Epithelial cell of prostate (primary cell): ENCODE measurements around the gene COMMD9.
"Not testable (repeated sequence)": the region's sequence is repeated elsewhere in the genome, so short reads cannot be mapped to it uniquely, and the experiment has no call there.

Experiments
- DNase-seq: peaks from one replicate; pipeline ENCODE4 v3.0.0-alpha.2; 2011; ENCODE audit warnings: low read depth, low spot score
- H3K27ac ChIP-seq: fragments of 450-650 bp; 2 replicates; pipeline ENCODE4 v1.5.1; 2017; ENCODE audit warnings: mild to moderate bottlenecking

Gene COMMD9

DNA sequence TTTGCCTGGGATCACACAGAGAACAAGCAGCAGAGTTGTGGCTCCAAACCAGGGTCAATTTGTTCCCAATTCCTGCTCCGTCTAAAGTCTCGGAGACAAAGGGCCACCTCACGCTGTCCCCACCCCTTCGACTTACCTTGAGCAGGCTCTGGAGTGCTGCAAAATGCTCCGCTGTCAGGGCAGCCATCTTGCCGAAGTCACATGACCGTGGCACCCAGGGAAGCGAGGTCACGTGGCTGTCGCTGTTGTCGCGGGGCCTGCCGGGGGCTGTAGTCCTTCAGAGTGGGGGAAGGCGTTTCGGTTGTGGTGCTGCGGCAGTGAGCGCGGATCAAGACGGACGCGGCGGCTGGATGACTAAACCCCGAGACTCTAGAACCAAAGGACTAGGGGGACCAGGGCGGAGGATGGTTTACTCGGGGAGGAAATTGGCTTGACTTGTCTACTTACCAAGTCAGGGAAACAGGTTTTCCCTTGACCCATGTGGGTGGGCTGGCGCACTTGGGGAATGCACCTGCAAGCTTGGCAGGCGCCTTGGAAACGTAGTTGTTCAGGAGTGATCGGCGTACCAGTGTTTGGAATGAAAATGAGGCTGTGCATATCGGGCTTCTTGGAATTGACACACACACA lies at the start of gene COMMD9:
COMMD9 (minus strand) TSS at position 199 of the 627 bp plus-strand sequence; CDS start at position 187, 12 bp downstream.
- peak; percentile 81 for DNase-seq
- peak within 1 kb of the TSS; percentile 13 for H3K27ac ChIP-seq

DNA sequence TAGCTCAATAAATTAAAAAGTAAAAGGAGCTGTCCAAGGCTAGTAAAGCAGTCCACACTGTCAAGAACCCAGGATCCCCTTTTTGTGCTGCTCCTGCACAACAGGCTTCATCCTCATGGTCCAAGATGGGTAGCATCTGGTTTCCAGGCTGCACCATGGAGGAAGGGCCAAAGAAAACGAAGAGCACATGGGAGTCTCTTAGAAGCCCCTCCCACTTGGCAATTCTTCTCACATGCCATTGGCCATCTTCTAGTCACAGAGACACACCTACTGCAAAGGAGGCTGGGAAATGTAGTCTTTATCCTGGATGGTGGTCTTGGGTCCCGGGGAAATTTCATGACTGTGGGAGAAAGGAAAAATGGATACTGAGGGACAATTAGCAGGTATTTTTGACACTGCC lies 44.7 kb upstream of the COMMD9 start:
- peak overlapping the region; percentile 65 for H3K27ac ChIP-seq

DNA sequence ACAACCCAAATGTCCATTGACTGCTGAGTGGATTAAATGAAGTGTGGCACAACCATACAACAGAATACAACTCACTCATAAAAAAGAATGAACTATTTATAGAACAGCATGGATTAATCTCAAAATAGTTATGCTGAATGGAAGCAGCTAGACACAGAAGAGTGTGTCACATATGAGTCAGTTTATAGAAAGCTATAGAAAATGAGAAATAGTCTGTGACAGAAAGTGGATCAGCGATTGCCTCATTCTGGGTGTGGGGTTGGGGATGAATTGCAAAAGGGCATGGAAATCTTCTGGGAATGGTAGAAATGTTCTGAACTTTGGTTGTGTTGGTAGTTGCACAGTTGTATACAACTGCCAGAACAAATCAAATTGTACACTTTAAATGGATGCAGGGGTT lies 44.2 kb upstream of the COMMD9 start:
- peak; percentile 27 for DNase-seq
- H3K27ac ChIP-seq, result peak overlapping the region; percentile 65

More for the DNA sequence above, 44.7 kb upstream of the COMMD9 start:
- no peak for DNase-seq

DNA sequence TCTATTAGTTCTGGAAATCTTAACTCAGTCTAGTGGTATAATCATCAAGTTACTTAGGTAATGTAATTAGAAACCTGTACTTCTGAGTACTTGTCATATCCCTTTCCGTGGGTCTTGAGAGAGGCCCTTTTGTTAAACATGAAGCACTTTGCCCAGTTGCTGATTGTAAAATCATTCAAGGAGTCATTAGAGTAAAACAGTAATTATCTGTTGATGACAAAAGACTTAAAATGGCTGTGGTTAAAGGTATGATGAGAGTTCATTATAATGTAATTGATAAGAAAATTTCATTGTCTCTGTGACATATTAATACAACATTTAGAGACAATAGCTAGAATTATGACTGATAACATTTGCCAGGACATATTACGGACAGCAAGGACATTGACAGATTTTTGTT lies 41.2 kb upstream of the COMMD9 start:
- no peak for DNase-seq

DNA sequence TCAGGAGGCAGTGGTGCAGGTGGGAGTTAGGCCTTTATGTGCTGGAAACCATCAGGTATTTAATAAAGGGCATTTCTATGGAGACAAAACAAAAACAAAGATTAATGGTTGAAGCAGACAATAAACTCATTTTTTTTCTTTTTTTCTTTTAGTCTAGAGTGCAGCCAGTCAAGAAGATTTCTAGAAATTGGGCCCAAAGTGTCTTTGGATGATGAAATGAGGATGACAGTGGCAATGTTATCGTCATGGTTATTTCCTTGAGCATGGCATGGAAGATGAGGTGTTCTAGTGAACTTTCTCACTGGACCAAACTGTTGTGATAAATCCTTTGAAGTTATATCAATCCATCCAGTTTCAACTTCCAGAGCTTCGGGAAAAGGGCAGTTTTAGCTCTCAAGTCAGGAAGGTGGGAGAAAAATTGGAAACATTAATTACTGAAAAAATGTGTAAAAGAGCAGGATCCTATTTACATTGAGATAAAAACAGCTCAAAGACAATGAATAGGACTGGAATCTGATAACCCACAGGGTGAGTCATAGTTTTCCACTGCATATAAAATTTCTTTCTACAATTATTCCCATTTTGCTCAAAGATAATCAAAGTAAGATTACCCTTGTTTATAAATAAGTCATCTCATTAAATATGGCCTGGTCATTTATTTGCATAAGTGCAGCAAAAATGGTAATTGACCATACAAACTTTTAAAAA lies 39.9 kb upstream of the COMMD9 start:
- no peak for DNase-seq
- no peak overlapping the region for H3K27ac ChIP-seq

More for the DNA sequence above, 41.2 kb upstream of the COMMD9 start:
- H3K27ac ChIP-seq, result no peak overlapping the region

DNA sequence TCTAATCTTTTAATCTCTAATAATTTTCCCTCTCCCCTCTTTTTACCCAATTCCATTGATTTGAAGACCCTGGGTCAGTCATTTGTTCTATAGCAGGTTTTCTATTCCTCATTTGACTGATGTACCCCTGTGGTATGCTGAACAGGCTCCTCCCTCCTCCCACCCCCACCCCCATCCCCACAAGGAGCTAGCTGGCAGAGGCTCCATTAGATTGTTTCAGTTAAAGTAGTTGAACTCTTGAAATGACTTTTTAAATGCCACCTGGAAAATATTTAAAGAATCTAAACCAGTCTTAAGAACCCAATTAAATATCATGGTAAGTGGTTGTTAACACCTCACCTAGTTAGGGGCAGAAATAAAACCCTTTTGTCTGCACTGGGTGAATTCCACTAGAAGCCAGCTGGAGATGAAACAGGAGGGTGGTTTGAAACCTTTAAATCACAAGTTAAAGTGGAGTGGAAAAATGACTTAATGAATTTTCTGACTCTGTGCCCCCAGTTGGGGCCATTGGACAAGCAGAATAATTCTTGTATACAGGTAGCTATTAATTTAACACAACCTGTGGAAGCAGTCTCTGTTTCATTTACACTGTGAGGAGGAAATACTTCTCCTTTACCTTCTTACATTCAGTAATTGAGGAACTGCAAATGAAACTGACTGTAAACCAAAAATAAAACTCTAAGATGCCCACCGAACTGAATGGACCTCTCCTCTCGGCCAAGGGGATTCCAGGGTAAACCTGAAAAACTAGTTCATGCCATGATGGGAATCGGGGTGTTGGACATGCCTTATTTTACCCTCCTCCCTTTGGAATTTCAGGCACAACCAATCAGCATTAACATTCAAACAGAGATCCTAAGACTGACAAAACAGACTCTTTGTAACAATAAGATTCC lies 37.5 kb upstream of the COMMD9 start:
- no peak overlapping the region for H3K27ac ChIP-seq
- no peak for DNase-seq

DNA sequence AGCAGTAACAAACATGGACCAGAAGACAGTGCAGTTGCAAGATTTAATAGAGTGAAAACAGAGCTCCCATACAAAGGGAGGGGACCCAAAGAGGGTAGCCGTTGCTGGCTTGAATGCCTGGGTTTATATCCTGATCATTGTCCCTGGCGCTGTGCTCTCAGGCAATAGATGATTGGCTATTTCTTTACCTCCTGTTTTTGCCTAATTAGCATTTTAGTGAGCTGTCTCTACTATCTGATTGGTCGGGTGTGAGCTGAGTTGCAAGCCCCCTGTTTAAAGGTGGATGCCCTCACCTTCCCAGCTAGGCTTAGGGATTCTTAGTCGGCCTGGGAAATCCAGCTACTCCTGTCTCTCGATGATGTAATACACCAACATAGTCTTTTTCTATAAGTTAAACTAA lies 36.2 kb upstream of the COMMD9 start:
- not testable (repeated sequence) for DNase-seq, H3K27ac ChIP-seq

DNA sequence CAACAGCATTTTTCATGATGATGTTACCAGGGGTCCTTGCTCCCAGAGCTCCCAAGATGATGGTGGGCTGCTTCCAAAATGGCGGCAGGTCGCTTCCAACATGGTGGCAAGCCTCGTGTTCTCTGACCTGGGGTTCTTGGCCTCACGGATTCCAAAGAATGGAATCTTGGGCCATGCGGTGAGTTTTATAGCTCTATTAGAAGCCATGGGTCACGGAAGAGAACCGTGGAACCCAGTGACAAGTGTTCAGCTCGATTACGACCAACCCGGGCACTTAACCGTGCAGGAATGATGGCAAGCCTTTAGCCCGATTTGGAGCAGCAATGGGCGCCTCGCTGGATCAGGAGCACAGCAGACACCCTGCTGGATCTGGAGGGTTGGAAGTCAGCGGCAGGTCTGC lies 35.7 kb upstream of the COMMD9 start:
- not testable (repeated sequence) for H3K27ac ChIP-seq, DNase-seq

DNA sequence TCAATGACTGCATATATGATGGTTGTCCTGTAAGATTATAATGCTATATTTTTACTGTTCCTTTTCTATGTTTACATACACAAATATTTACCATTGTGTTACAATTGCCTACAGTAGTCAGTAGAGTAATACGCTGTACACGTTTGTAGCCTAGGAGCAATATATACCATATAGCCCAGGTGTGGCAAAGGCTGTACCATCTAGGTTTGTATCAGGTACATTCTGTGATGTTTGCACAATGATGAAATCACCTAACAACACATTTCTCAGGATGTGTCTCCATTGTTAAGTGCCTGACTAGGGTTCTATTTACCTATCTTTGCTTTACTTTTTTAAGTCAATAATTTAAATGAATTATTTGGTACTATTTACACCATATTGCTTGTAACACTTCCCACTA lies 28.8 kb upstream of the COMMD9 start:
- DNase-seq, result no peak
- peak overlapping the region; percentile 5 for H3K27ac ChIP-seq

DNA sequence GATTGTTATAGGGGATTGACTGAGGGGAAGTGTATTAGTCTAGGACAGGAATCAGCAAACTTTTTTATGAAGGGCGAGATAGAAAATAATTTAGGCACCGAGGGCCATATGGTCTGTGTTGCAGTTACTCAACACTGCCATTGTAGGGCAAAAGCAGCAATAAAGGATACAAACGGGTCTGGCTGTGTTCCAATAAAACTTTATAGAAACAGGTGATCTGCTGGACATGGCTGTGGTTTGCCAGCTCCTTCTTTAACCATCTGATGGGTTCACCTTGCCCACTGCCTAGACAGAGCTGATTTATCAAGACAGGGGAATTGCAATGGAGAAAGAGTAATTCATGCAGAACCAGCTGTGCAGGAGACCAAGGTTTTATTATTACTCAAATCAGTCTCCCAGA lies 26.8 kb upstream of the COMMD9 start:
- no peak for DNase-seq
- no peak overlapping the region for H3K27ac ChIP-seq

DNA sequence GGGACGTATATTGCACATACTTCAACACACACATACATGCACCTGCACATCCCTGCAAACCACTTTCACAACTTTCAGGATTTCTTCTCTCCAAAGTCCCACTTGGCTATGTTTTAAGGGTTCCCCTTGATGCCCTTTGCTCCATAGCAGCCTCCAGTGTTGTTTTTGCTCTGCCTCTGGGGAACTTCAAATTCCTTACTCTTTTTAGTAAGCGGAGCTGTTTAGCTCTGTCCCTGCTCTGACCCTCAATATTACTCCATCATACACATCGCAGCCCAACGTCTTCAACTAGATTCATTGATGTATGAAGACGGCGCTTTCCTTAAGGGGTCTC lies 25.2 kb upstream of the COMMD9 start:
- no peak for DNase-seq
- H3K27ac ChIP-seq, result no peak overlapping the region

DNA sequence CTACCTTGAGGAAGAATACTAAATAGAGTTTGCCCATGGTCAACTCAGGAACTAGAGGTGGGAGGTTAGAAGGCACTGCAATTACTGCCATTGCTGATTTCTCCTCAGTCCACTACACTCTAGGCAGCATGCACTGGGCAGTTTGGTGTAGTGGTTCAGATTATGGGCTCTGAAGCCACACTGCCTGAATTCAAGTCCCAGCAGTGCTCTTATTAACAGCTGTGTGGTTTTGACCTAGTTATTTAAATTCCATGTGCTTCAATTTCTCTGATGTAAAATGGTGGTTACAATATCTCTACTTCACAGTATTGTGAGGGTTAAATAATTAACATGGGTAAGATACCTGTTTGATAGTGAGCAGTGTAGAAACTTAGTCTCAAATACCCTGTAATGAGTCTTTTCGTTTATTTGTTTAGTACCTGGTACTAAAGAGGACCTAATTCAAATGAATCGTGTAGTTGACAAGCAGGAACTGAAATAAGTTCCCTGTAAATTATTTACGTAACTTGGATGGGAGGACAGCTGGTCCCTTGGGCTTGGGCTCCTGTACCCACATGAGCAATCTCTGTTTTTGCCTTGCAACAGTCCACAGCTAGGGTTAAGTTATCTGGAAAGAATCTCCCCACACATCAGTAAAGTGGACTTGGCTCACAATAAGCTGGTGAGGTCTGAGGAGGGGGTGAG lies 24.7 kb upstream of the COMMD9 start:
- DNase-seq, result no peak
- no peak overlapping the region for H3K27ac ChIP-seq

DNA sequence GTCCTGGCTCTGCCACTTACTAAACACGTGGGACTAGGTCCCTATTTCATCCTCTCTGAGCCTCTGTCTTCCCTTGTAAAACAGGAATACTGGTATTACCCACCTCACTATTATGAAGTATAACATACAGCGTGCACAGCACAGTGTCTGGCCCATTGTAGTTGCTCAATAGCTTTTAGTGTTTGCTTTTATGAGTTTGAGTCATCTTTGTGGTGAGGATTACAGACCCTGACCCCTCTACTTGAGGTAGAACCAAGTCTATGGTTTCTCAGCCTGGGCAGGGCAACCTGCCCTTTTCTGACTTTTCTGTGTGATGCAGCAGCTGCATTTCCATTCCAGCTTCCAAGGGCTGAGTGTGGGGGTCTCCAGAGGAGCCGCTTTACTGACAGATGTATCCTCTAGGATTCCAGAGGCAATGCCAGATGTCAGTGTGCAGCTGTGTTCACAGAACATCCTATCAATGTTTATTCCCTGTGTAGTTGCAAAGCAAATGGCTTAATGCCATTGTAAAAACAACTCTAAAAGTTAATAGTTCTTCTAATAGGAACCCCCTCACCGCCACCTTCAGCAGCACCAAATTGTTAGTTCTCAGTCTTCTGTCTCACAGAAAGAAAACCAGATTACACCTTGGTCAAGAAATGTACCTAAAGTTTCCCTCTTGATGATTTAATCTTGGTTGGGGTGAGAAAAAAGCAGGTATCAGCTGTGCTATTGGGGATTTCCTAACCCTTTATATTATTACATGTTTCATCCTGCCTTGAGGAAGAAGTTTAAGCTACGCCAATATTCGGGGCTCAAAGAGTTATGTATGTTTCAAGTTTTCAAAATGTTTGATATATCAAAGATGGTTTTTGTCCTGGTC lies 23.6 kb upstream of the COMMD9 start:
- peak; percentile 62 for DNase-seq
- H3K27ac ChIP-seq, result no peak overlapping the region

DNA sequence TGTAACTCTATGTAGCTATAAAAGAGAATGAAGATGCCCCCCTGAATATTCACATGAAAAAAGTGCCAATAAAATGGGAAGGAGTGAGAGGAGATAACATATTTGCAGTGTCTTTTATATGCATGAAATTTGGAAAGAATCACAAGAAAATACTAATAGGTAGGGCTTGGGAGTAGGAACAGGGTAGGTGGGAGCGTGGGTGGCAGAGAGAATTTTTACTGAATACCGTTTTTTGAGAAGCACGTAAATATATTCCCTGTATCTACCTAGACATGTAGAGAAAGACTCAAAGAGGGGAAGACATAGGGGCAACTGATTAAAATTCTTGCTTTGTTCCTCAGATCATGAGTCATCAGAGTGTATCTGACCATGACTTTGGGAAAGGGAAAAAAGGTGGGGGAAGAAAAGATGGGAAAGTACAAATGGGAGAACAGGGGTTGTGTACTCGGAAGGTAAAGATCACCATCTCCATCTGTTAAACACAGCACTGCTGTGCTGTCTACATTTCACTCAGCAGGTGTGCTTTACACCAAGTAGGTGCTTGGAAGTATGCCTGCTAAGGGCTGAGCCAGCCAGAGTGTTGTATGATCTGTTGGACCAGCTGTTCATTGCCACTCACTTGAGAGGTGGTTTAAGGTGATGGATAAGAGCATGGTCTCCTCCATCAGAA lies 22.8 kb upstream of the COMMD9 start:
- H3K27ac ChIP-seq, result no peak overlapping the region
- DNase-seq, result no peak

DNA sequence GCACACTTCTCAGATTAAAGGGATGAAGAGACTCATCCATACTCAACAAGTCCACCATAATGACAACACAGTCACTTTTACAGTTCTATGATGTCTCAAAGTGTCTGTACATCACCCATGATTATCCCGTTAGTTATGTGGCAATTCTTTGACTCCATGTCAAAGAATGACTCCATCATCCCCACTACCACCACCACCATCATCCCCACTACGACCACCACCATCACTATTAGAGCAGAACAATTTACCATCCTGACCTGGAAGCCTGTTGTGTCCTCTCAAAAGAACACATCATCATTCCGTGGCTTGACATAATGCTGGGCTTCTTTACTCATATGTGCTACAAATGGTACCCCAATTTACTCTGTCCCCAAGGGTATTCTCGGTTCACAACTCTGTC lies 20.6 kb upstream of the COMMD9 start:
- no peak for DNase-seq
- H3K27ac ChIP-seq, result no peak overlapping the region

DNA sequence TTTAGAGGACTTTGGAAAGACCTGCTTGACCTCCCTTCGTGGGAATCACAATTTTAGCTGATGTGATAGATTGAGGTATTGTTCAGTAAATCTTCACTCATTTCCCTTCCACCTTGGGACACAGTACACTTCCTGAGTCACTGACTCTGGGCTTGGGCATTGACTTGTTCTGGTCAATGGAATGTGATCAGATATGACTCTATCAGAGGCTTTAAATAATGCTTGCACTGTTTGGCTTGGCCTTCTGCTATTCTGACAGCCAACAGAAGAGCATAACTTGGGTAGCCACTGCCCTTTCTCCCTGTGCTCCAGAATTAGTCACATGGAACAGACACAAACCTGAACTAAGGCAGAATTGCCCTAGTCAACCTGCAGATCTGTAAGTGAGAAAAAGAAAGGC lies 19.4 kb upstream of the COMMD9 start:
- H3K27ac ChIP-seq, result no peak overlapping the region
- no peak for DNase-seq

DNA sequence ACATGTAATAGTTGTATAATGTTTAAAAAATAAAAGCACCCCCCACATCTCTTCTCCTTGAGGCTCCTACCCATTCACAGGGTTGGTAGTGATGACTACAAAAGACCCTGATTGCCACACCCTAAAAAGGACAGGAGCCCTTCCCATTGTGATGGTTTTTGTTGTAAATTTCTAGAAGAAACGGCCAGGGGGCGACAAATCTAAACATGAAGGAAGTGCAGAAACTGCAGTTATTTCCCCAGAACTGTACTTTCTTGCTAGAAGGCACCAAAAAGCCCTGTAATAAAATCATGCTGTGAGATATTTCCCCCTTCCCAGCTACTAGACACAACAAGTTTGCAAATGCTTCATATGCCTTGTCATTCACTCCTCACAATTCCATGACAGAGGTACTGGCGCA lies 17.7 kb upstream of the COMMD9 start:
- no peak for DNase-seq
- H3K27ac ChIP-seq, result no peak overlapping the region

DNA sequence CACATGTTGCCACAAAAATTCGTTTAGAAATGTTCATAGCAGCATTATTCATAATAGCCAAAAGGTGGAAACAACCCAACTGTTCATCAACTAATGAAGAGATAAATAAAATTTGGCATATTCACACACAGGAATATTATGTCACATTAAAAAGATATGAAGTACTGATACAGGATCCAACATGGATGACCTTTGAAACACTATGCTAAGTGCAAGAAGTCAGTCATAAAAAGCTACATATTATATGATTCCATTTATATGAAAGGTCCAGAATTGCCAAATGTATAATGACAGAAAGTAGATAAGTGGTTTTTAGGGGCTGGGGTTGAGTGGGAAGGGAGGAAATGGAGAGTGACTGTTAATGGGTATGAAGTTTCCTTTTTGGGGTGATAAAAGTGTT lies 15.8 kb upstream of the COMMD9 start:
- no peak overlapping the region for H3K27ac ChIP-seq
- DNase-seq, result no peak

DNA sequence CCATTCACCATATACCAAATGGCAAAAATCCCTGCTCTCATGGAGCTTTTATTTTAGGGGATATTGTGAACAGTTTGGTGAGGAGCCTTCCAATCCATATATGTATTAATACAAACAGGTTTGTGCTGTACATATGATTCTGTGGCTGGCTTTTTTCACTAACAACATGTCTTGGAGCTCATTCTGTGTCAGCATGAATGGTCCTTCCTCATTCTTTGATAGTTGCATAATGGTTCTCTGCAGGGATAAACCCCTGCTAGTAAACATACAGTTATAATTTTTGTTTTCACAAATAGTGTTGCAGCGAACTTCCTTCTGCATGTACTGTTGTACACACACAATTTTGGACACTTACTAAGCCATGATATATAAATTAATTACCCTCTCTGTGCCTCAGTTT lies 15.1 kb upstream of the COMMD9 start:
- DNase-seq, result no peak

More for the DNA sequence above, 15.1 kb upstream of the COMMD9 start:
- H3K27ac ChIP-seq, result no peak overlapping the region
